NOMO-1 treated with dmso at 0.1 percent for 144 hours (cell line): ENCODE data around the gene CFAP47.
"Not testable (repeated sequence)": the region's sequence is repeated elsewhere in the genome, so short reads cannot be mapped to it uniquely, and the experiment has no call there.

ENCODE experiments used
- DNase-seq: peaks from one replicate; lab custom pipeline; 2025; ENCODE audit not compliant: unreplicated experiment; lab: John Stamatoyannopoulos, UW

CFAP47 gene

DNA sequence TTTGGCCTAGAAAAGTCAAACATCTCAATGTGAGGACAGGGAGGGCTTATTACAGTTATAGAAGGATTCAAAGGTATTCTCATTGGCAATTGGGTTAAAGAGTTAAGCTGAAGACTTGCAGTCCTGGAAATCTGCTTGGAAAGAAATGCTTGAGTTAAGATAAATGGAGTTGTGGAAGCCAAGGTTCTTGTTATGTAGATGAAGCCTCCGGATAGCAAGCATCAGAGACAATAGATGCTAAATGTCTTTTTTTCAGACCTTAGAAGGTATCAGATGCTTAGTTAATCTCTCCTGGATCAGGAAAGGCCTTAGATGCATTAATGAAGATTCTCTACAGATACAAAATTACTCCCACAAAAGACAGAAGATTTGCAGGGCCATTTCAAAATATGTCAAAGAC, 299.3 kb downstream of the CFAP47 start:
- DNase-seq = no peak

DNA sequence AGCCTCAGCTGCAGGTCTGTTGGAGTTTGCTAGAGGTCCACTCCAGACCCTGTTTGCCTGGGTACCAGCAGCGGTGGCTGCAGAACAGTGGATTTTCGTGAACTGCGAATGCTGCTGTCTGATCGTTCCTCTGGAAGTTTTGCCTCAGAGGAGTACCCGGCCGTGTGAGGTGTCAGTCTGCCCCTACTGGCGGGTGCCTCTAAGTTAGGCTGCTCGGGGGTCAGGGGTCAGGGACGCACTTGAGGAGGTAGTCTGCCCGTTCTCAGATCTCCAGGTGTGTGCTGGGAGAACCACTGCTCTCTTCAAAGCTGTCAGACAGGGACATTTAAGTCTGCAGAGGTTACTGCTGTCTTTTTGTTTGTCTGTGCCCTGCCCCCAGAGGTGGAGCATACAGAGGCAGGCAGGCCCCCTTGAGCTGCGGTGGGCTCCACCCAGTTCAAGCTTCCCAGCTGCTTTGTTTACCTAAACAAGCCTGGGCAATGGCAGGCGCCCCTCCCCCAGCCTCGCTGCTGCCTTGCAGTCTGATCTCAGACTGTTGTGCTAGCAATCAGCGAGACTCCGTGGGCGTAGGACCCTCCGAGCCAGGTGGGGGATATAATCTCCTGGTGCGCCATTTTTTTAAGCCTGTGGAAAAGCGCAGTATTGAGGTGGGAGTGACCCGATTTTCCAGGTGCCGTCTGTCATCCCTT, 315.4 kb downstream of the CFAP47 start:
- not testable (repeated sequence) for DNase-seq

DNA sequence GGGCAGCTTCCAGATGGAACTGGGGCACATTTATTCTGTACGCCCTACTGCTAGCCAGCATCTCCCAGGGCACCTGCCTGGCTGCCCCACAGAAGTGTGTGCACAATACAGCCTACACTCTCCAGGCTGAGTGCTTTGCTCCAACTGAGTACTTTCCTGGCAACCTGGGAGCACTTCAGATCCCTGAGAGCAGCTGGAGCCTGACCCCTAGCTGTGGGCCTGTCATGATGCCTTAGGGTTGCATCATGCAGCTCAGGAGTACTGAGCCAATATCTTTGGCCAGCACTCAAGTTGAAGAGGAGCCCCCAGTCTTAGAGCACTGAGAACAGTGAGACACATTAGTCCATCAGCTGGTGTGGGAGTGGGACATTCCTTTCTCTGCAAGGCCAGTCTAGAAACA, 321.9 kb downstream of the CFAP47 start:
- no peak for DNase-seq

DNA sequence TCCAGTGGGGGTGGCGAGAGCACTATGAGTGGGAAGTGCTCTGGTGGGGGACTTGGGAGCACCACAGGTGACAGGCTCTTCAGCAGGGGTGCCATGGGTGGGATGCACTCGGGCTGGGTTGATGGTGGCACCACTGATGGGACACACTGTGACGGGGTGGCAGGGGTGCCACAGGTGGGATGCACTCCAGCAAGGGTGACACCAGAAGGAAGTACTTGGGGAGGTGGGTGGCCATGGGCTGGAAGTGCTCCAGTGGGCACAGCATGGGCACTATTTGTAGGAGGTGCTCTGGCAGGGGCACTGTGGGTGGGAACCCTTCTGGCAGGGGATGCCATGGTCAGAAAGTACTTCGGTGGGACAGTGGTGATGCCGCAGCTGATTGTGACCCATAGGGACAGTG, 346.6 kb downstream of the CFAP47 start:
- DNase-seq = no peak

DNA sequence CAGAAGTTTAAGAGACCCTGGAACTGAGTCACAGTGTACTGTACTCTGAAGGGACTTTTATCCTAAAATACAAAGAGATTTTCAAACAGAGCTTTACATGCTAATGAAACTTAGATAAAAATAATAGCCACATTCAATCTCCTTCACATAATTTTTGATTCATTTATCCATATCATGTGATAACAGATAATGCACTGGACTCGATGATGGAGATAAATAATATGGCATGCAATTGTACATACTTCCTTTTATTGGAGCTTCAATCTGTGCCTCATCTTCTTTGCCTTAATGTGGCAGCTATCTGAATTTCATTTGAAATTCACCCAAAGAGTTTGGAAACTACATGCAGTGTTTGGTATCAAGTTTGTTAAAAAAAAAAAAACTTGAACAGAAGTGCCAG, 390.6 kb downstream of the CFAP47 start:
- no peak for DNase-seq

DNA sequence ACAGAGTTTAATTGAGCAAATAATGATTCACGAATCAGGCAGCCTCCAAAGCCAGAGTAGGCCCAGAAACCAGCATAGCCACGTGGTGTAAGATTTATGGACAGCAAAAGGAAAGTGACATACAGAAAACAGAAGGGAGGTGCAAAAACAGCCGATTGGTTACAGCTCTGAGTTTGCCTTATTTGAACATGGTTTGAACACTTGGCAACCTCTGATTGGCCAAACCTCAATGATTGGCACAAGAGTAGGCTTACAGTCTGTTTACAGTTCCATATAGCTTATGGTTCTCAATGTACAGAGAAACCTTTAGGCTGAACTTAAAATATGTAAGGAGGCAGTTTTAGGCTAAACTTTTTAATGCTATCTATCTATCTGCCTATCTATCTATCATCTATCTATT, 394.8 kb downstream of the CFAP47 start:
- DNase-seq = no peak

DNA sequence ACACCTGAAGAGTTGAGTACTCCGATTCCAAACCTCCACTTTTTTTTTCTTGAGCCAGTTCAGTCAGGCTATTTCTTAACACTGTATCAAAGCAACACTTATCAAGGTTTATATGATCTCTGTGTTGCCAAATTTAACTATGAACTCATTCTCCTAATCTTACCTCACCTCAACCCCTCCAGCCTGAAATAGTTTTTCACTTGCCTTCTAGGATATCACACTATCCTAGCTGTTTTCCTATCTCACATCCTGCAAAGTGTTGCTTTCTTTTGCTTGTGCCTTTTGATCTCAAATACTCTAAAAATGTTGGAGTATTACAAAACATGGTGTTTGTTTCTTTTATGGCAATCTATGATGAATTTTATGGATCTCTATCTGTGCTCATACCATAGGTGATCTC, 415.0 kb downstream of the CFAP47 start:
- DNase-seq = no peak

DNA sequence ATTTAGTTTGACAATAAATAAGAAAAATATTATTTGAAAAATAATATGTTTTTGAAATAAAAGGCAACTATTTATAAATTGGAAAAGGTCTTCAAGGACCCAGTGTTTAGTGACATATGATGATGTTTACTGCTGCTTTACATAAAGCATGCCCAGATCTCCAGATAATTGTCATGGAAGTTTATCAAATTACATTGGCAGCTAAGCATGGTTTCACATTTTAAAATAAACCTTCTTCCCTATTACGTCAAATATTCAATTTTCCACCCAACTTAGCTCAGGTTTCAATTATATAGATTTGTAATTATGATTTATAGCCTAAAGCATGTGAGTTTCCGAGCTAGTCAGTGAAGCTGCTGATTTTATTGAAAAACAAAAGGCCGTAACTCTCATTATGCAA, 417.2 kb downstream of the CFAP47 start:
- no peak for DNase-seq

DNA sequence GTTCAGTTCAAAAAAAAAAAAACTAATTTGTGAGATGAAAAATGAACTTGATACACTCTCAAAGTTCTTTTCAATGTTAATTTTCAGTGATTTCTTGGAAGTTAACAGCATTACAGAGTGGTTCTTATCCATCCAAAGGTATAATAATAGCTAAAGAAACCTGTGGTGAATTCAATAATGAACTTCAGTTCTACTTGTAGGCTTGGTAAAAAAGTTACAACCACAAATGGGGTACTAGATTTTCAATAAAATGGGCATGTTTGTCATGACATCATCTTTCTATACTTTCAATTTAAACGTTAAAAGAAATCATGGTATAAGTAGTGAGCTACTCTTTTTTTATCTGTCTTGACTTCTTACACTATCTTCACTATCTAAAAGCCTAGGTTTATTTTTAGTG, 424.8 kb downstream of the CFAP47 start:
- DNase-seq = no peak

DNA sequence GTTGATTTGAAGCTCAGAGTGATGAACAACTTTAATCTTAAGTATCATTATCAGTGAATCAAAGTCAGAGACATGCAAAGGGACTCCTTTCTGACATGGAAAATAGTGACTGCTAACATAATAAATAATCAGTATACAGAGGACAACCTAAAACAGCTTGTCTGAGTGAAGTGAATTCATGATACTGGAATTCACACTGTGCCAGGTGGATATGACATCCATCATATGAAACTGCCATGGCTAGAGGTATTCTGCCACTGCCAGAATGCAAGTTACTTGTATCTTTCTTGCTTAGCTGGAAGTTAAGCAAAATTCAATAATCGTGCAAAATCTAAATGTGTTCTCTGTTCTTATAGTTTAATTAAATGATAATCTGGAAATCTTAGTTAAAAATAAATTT, 429.0 kb downstream of the CFAP47 start:
- DNase-seq = no peak

DNA sequence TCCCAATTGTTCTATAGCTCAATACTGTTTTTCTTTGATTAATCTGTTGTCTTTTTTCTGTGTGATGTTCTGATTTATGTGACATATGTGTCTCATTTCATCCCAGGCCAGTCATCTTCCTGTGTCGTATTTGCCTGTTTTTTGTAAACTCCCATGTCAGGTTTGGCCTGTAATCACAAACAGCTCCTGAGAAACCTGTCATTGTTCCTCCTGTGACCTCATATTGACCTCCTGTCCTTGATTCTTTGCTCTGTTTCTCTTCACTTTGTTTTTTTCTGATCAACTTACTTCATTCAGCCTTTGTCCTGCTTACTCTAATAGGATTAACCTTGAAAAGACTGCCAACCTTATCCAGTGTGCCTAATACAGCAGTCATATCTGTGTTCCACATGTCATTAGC, 438.3 kb downstream of the CFAP47 start:
- DNase-seq = no peak

DNA sequence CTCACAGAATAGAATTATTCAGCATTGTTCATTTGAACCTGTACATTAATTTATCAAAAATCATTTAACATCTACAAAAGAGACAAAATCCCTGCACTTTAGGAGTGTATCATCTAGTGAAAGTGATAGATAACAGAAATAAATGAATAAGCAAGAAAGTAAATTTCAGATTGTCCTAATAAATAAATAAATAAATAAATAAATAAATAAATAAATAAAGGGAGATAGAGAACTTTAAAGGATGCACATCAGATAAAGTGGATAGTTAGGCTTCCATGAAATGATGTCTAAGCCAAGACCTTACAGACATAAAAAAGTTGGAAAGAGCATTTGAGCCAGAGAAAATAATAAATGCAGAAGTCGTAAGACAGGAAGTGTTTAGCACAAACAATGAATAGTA, 444.7 kb downstream of the CFAP47 start:
- no peak for DNase-seq

DNA sequence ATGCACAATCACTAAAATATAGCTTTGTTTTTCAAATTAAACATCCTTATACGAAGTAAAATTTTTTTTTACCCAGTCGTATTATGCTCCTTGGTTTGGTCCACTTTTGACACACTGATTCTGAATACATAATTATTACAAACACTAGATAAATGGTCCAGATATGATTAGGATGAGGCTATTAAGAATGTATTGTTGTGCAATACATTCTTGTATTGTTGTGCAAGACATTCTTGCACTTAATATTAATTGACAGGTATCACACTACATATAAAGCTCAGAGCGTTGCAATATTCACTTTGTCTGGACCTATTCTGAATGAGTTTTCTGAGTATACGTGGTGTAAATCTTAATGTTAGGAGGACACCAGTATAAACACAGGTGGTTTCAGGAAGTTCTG, 464.0 kb downstream of the CFAP47 start:
- no peak for DNase-seq

DNA sequence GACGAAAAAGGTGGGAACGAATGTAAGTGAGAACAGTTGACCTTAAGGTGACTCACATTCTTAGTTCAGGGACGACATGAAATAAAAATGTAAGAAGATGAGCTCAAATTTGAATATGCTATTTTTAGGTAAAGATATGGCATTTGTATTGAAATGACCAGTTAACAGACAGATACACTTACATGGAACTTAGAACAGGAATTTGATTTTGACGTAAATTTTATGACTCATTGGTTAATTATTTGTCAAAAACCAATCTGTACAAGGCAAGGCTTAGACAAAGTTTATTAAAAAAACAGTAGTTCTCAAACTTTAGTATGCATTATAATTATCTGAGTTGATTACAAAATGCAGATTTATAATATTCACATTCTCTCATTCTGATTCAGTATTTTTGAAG, 469.4 kb downstream of the CFAP47 start:
- DNase-seq = no peak

DNA sequence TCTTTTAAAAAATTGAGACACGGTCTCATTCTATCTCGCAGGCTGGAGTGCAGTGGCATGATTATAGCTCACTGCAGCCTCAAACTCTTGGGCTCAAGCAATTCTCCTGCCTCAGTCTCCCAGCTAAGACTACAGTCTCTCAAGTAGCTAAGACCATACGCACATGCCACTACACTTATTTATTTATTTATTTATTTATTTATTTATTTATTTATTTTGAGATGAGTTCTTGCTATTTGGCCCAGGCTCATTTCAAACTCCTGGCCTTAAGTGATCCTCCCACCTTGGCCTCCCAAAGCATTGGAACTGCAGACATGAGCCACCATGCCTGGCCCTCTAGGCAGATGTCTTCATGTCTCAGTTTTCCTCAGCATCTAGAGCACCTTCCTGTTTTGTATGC, 482.2 kb downstream of the CFAP47 start:
- DNase-seq = no peak

DNA sequence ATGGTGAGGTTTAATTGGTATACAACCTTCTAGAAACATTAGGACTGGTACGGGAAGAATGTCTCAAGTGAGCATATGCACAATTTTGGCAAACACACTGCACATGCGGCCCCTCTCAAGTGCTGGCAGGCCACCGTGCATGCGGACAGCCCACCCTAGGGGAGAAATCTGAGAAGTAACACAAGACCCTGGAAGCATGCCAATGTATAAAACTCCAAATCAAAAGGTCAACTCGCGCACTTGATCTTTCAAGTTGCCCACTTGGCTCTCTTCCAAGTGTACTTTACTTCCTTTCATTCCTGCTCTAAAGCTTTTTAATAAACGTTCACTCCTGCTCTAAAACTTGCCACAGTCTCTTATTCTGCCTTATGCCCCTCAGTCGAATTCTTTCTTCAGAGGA, 488.3 kb downstream of the CFAP47 start:
- DNase-seq = no peak

DNA sequence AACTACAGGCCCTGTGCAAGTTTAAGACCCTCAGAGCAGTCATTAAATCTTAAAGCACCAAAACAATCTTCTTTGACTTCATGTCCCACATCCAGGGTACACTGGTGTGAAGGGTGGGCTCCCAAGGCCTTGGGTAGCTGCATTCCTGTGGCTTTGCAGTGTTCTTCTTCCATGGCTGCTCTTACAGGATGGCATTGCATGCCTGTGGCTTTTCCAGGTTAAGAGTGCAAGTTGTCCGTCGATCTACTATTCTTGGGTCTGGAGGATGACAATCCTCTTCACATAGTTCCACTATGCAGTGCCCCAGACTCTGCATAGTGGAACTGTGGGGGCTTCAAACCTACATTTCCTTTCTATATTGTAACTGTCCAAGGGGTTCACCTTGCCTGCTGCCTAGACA, 494.5 kb downstream of the CFAP47 start:
- no peak for DNase-seq

DNA sequence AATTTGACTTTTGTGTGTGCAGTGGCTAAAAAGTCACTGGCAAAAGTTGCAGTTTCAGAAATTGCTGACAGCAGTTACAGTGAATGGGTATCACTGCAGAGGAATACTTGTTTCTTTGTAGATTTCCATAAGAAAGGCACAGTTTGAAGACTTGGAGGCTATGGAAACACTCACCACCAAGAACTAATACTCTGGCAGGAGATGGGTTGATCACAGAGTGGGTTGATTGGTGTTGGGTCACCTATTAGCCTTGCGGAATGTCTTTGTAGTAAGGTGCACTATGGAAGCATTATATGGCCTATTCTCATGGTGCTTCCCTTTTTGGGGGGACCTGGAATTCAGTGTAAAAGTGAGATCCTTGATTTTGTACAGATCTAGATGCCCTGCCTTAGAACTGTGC, 502.8 kb downstream of the CFAP47 start:
- DNase-seq = no peak

DNA sequence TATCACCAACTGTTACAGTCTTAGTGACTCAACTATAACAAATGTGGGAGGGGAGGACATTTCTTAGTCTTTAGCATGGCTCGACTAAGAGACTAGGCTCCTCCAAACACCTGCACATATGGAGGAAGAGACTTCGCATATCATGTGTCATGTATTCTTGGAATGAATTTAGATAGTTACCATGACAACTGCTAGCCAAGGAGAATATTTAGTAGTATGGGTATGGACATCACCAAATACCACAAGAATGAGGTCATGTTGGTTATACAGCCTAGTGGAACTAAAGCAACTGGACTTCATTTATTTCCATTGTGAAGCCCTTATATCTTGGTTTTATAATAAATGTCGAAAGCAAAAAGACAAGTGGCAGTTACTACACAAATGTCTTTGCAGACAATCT, 512.3 kb downstream of the CFAP47 start:
- no peak for DNase-seq

DNA sequence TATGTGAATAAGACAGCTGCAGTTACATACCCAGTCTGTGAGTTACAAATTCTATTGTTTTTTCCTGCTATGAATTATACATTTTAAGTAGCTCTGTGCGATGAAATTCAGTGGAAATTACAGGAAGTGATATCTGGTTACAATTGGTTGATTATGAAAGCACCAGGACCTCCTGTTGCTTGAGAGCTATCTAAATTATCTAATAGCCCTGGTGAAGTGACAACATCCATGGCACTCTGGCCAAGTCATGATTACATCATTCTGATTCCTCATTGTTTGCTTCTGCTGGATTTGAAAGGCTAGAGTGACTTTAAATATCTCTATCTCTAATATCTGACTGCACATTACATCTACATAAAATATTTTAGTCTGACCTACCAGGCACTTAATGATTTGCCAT, 515.0 kb downstream of the CFAP47 start:
- DNase-seq = no peak
